ENCODE results near the gene COL6A3. TPM values are rescaled to one million over a fixed set of nuclear protein-coding genes. Genes with fewer than 3 reads are reported as not detected.

Gene COL6A3
- total RNA-seq, 1 donor, result 0.52 TPM

DNA sequence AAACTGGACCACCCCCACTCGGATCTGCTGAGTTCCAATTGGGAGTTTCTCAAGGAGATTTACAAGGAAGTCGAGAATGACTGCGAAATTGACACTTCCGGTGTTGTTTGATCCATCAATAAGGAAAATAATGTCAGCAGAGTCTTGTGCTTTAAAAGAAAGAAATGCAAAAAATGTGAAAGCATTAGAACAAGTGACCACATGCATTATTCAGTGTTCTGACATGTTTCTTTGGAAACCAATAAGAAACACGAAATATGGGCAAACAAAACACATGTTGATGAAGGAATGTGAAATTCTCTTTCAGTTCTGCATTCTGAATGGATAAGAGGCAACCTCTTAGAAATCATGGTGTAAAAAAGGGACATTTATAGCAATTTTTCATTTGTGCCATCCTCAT lies 25.9 kb downstream of the COL6A3 start:
- Histone ChIP-seq H3K4me1 (ENCODE audit: insufficient read depth, low read length) (no peaks in the 10 kb centered on the region), H3K4me3 (ENCODE audit: low read length) (no peak overlapping the region), H3K9me3 (ENCODE audit: low read depth, low read length) (no peaks in the 10 kb centered on the region), H3K27me3 (ENCODE audit: insufficient read depth, low read length) (no peaks in the 10 kb centered on the region)

- no peaks in the 10 kb centered on the region for H3K4me1 ChIP-seq (ENCODE audit: insufficient read depth, low read length)
- no peak overlapping the region for H3K4me3 ChIP-seq (ENCODE audit: low read length)
- H3K27me3 ChIP-seq (ENCODE audit: insufficient read depth, low read length), result no peaks in the 10 kb centered on the region
- H3K9me3 ChIP-seq (ENCODE audit: low read depth, low read length), result no peaks in the 10 kb centered on the region
Measured at GRCh38 chr2:237384672-237385020, 29.3 kb downstream of the COL6A3 start.

GRCh38 chr2:237383991-237384671 lies 29.8 kb downstream of the COL6A3 start:
- no peaks in the 10 kb centered on the region for H3K9me3 ChIP-seq (ENCODE audit: low read depth, low read length)
- H3K27me3 ChIP-seq (ENCODE audit: insufficient read depth, low read length), result no peaks in the 10 kb centered on the region
- no peaks in the 10 kb centered on the region for H3K4me1 ChIP-seq (ENCODE audit: insufficient read depth, low read length)
- H3K4me3 ChIP-seq (ENCODE audit: low read length), result no peak overlapping the region

DNA sequence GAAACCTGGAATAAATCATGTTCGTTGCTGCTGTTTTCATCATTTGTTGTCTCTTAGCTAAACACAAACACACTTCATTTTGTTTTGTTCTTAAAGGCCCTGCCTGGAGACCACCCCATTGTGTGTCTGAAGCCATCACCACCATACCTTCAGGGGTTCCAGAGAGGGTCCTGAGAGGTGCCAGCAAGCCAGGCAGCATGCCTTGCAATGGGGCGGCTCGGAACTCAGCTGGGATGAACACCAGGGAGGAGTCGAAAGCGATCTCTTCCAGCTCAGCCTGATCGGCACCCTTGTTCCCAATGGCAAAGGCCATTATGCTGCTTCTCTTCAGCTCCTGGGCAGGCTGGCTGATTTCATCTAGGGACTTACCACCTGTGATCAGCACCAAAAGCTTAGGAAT lies 33.2 kb downstream of the COL6A3 start:
- H3K9me3 ChIP-seq (ENCODE audit: low read depth, low read length), result no peaks in the 10 kb centered on the region
- no peaks in the 10 kb centered on the region for H3K27me3 ChIP-seq (ENCODE audit: insufficient read depth, low read length)
- no peak overlapping the region for H3K4me3 ChIP-seq (ENCODE audit: low read length)
- no peaks in the 10 kb centered on the region for H3K4me1 ChIP-seq (ENCODE audit: insufficient read depth, low read length)

DNA sequence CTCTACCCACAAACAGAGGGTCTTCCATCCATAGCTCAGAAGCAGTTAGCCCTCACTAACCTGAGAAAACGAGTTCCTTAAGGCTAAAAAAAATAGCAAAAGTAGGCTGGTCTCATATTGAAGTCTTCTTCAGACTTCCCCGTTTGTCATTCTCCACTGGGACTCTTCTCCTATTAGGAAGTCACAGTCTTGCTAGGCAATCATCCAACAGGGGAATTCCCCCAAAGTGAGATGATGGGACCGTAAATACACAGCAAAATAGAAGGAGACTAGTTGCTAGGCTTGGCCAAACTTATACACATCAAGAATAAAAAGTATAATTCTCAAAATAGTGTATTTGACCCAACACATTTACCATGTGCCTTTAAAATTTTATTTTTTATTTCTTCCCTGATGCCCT lies 34.3 kb downstream of the COL6A3 start:
- Histone ChIP-seq H3K27me3 (ENCODE audit: insufficient read depth, low read length) (no peaks in the 10 kb centered on the region), H3K4me3 (ENCODE audit: low read length) (no peak overlapping the region), H3K4me1 (ENCODE audit: insufficient read depth, low read length) (no peaks in the 10 kb centered on the region), H3K9me3 (ENCODE audit: low read depth, low read length) (no peaks in the 10 kb centered on the region)

DNA sequence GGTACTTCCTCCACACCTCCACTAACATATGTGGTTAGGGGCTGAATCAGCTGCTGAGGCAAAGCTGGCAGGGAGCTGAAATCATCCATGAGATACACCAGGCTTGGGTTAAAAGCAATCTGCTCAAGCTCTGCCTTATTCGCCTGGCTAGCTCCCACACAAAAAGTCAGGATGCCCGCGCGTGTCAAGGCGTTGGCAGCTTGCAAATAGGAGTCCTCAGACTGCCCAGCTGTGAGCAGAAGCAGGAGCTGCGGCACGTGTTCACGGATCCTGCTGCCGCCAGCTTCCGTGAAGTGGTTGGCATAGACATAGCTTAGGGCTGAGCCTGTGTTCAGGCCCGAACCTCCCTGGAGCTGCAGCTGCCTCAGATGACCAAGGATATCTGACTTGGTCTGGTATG lies 35.3 kb downstream of the COL6A3 start:
- Histone ChIP-seq H3K27me3 (ENCODE audit: insufficient read depth, low read length) (no peaks in the 10 kb centered on the region), H3K4me1 (ENCODE audit: insufficient read depth, low read length) (no peaks in the 10 kb centered on the region), H3K9me3 (ENCODE audit: low read depth, low read length) (no peaks in the 10 kb centered on the region), H3K4me3 (ENCODE audit: low read length) (no peak overlapping the region)

GRCh38 chr2:237374284-237375060 lies 39.5 kb downstream of the COL6A3 start:
- H3K9me3 ChIP-seq (ENCODE audit: low read depth, low read length), result no peaks in the 10 kb centered on the region
- no peaks in the 10 kb centered on the region for H3K4me1 ChIP-seq (ENCODE audit: insufficient read depth, low read length)
- no peak overlapping the region for H3K4me3 ChIP-seq (ENCODE audit: low read length)
- no peaks in the 10 kb centered on the region for H3K27me3 ChIP-seq (ENCODE audit: insufficient read depth, low read length)

DNA sequence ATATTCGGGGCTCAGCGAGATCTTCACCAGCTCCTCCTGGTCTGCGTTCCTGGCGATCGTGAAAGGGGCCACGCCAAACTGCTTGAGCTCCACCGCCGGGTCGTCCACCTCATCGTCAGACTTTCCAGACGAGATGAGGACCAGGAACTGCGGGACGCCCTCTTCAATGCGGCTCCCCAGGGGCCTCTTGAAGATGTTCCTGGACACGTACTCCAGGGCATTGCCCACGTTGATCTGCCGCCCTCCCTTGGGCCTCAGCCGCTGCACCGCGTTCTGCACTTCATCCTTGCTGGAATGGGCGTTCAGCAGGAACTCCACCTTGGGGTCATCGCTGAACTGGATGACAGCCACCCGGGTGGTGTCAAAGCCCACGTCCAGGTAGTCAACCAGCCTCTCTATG lies 42.1 kb downstream of the COL6A3 start:
- no peak overlapping the region for H3K4me3 ChIP-seq (ENCODE audit: low read length)
- no peaks in the 10 kb centered on the region for H3K9me3 ChIP-seq (ENCODE audit: low read depth, low read length)
- H3K4me1 ChIP-seq (ENCODE audit: insufficient read depth, low read length), result no peaks in the 10 kb centered on the region
- H3K27me3 ChIP-seq (ENCODE audit: insufficient read depth, low read length), result no peaks in the 10 kb centered on the region

GRCh38 chr2:237365671-237366070 lies 48.3 kb downstream of the COL6A3 start:
- H3K9me3 ChIP-seq (ENCODE audit: low read depth, low read length), result no peaks in the 10 kb centered on the region
- H3K4me1 ChIP-seq (ENCODE audit: insufficient read depth, low read length), result no peaks in the 10 kb centered on the region
- H3K27me3 ChIP-seq (ENCODE audit: insufficient read depth, low read length), result no peaks in the 10 kb centered on the region
- no peak overlapping the region for H3K4me3 ChIP-seq (ENCODE audit: low read length)

DNA sequence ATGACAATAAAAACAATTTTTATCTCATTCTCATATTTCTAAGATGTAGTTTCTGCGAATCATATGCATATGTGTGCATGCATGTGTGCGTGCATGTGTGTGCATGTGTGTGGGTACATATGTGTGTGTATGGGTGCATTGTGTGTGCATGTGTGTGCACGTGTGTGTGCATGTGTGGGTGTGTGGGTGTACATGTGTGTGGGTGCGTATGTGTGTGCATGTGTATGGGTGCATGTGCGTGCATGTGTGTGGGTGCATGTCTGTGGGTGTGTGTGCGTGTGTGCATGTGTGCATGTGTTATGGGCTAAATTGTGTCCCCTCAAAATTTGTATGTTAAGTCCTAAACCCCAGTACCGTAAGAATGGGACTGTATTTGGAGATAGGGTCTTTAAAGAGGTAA lies 49.3 kb downstream of the COL6A3 start:
- Histone ChIP-seq H3K4me1 (ENCODE audit: insufficient read depth, low read length) (no peaks in the 10 kb centered on the region), H3K27me3 (ENCODE audit: insufficient read depth, low read length) (no peaks in the 10 kb centered on the region), H3K9me3 (ENCODE audit: low read depth, low read length) (no peaks in the 10 kb centered on the region)

GRCh38 chr2:237361194-237362004 lies 52.6 kb downstream of the COL6A3 start:
- Histone ChIP-seq H3K9me3 (ENCODE audit: low read depth, low read length) (no peaks in the 10 kb centered on the region), H3K27me3 (ENCODE audit: insufficient read depth, low read length) (no peaks in the 10 kb centered on the region), H3K4me1 (ENCODE audit: insufficient read depth, low read length) (no peaks in the 10 kb centered on the region), H3K4me3 (ENCODE audit: low read length) (no peak overlapping the region)

More for the DNA sequence above, 49.3 kb downstream of the COL6A3 start:
- no peak overlapping the region for H3K4me3 ChIP-seq (ENCODE audit: low read length)

- Histone ChIP-seq H3K4me1 (ENCODE audit: insufficient read depth, low read length) (no peaks in the 10 kb centered on the region), H3K27me3 (ENCODE audit: insufficient read depth, low read length) (no peaks in the 10 kb centered on the region), H3K9me3 (ENCODE audit: low read depth, low read length) (no peaks in the 10 kb centered on the region), H3K4me3 (ENCODE audit: low read length) (no peak overlapping the region)
Measured at GRCh38 chr2:237359894-237360780, 53.8 kb downstream of the COL6A3 start.

DNA sequence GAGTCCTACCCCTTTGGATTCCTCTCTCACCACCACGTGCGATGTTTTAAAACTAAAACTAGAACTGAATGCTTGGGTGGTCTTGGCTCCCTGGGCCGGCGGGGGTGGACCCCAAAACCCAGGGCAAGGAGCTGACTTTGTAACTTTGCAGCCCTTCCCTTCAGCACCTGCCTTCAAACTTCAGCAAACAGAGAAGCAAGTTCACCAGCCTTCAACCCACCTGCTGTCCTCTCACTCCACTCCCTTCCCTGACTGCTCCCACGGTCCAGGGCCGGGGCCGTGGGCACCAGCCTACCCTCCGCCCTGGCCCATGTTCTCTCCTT lies 54.5 kb downstream of the COL6A3 start:
- Histone ChIP-seq H3K4me3 (ENCODE audit: low read length) (no peak overlapping the region), H3K27me3 (ENCODE audit: insufficient read depth, low read length) (no peaks in the 10 kb centered on the region), H3K4me1 (ENCODE audit: insufficient read depth, low read length) (no peaks in the 10 kb centered on the region), H3K9me3 (ENCODE audit: low read depth, low read length) (no peaks in the 10 kb centered on the region)

DNA sequence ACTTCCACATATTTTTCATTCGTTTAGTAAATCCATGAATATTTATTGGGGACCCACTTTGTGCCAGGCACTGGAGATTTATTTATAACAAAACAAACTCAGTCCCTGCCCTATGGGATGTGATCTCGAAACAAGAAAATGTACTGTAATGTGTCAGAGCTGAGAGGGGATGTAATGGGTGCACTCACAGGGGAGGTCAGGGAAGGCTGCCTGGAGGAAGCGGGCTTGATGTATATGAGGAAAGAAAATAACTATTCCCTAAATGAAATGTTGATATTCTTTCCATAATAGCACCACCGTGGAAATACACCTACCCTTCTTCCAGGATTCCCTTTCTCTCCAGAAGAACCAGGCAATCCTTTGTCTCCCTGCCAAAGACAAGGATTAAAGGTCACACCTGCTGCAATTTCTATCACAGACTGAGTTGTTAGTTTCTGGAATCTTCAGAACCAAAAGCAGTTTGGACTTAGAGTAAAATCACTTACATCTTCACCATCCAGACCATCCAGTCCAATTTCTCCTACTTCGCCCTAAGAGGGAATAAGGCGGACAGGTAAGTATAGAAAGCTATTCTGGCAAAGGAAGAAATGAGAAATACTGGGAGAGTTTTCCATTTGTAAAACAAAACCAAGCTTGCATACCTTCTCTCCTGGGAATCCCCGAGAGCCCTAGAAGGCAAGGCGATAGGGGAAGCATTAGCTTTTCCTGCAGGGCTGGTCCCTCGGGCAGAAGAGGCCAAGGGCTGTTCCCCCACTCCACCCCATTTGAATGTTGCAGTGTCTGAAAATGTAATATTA lies 55.0 kb downstream of the COL6A3 start:
- no peaks in the 10 kb centered on the region for H3K9me3 ChIP-seq (ENCODE audit: low read depth, low read length)
- no peak overlapping the region for H3K4me3 ChIP-seq (ENCODE audit: low read length)
- H3K27me3 ChIP-seq (ENCODE audit: insufficient read depth, low read length), result no peaks in the 10 kb centered on the region
- no peaks in the 10 kb centered on the region for H3K4me1 ChIP-seq (ENCODE audit: insufficient read depth, low read length)

Data from mononuclear cell (primary cell).